Stimulated activated naive CD8-positive, alpha-beta T cell treated with anti-CD3 and anti-CD28 coated beads, Interleukin-15, Interleukin-2, amounts not matched to agents 100 ng/mL and 50 ng/mL, for 24 hours (primary cell): ENCODE data around the gene TFE3.
A peak's percentile ranks its signal among the peaks of the same experiment; 100 is the strongest.

ENCODE experiments used
- H3K27ac Mint-ChIP-seq: one replicate; pipeline ENCODE4 v1.8.0; 2021; ENCODE audit warnings: mild to moderate bottlenecking, mixed read lengths
- H3K27me3 Mint-ChIP-seq: one replicate; pipeline ENCODE4 v1.8.0; 2021; ENCODE audit warnings: mixed read lengths
- H3K36me3 Mint-ChIP-seq: one replicate; pipeline ENCODE4 v1.8.0; 2021; ENCODE audit warnings: low read depth, mixed read lengths
- H3K4me1 Mint-ChIP-seq: one replicate; pipeline ENCODE4 v1.8.0; 2021; ENCODE audit warnings: low read depth, mixed read lengths
- H3K4me3 Mint-ChIP-seq: one replicate; pipeline ENCODE4 v1.8.0; 2021; ENCODE audit warnings: mild to moderate bottlenecking, mixed read lengths
- H3K9me3 Mint-ChIP-seq: one replicate; pipeline ENCODE4 v1.8.0; 2021; ENCODE audit warnings: mixed read lengths

TFE3 gene

GRCh38 chrX:49043220-49043986, at the start of gene TFE3:
TFE3 (minus strand) TSS chrX:49043357; CDS start chrX:49043226, 131 bp downstream.
- H3K27ac Mint-ChIP-seq, result peak within 1 kb of the TSS; percentile 92
- peaks cover 5% of the 10 kb centered on the region for H3K36me3 Mint-ChIP-seq
- no peaks in the 10 kb centered on the region for H3K27me3 Mint-ChIP-seq
- H3K4me3 Mint-ChIP-seq, result peak within 1 kb of the TSS; percentile 94
- no peaks in the 10 kb centered on the region for H3K9me3 Mint-ChIP-seq
- H3K4me1 Mint-ChIP-seq, result peaks cover 38% of the 10 kb centered on the region

- no peaks in the 10 kb centered on the region for H3K27me3 Mint-ChIP-seq
- H3K4me1 Mint-ChIP-seq, result no peaks in the 10 kb centered on the region
- H3K4me3 Mint-ChIP-seq, result no peak overlapping the region
- H3K9me3 Mint-ChIP-seq, result no peaks in the 10 kb centered on the region
- H3K27ac Mint-ChIP-seq, result no peak overlapping the region
- no peaks in the 10 kb centered on the region for H3K36me3 Mint-ChIP-seq
These were observed 46.4 kb upstream of the TFE3 start for GRCh38 chrX:49089553-49089952.

- H3K36me3 Mint-ChIP-seq, result no peaks in the 10 kb centered on the region
- H3K27ac Mint-ChIP-seq, result peak overlapping the region; percentile 36
- peaks cover 19% of the 10 kb centered on the region for H3K4me1 Mint-ChIP-seq
- H3K27me3 Mint-ChIP-seq, result no peaks in the 10 kb centered on the region
- H3K4me3 Mint-ChIP-seq, result no peak overlapping the region
- no peaks in the 10 kb centered on the region for H3K9me3 Mint-ChIP-seq
These were observed 39.2 kb upstream of the TFE3 start for GRCh38 chrX:49082271-49082871.

- Mint-ChIP-seq H3K36me3 (no peaks in the 10 kb centered on the region), H3K27ac (peak within 1 kb of the TSS; percentile 91), H3K4me1 (peaks cover 19% of the 10 kb centered on the region), H3K27me3 (no peaks in the 10 kb centered on the region), H3K9me3 (no peaks in the 10 kb centered on the region), H3K4me3 (peak within 1 kb of the TSS; percentile 93)
These were observed 36.6 kb upstream of the TFE3 start, which contains the start of gene WDR45 for GRCh38 chrX:49079489-49080428. WDR45 (minus strand) TSS chrX:49079887; CDS start chrX:49078095, 1,792 bp downstream.

GRCh38 chrX:49077941-49078340, 34.8 kb upstream of the TFE3 start:
- Mint-ChIP-seq H3K36me3 (peaks cover 3% of the 10 kb centered on the region), H3K9me3 (no peaks in the 10 kb centered on the region), H3K27ac (no peak overlapping the region), H3K4me3 (no peak overlapping the region), H3K4me1 (peaks cover 24% of the 10 kb centered on the region), H3K27me3 (no peaks in the 10 kb centered on the region)

- Mint-ChIP-seq H3K27ac (no peak overlapping the region), H3K4me1 (peaks cover 23% of the 10 kb centered on the region), H3K9me3 (no peaks in the 10 kb centered on the region), H3K27me3 (no peaks in the 10 kb centered on the region), H3K36me3 (peaks cover 3% of the 10 kb centered on the region), H3K4me3 (no peak overlapping the region)
These were observed 32.2 kb upstream of the TFE3 start for GRCh38 chrX:49075347-49075746.

- H3K4me1 Mint-ChIP-seq, result peaks cover 16% of the 10 kb centered on the region
These were observed 30.7 kb upstream of the TFE3 start, which contains the start of gene PRAF2 for GRCh38 chrX:49073601-49074575. PRAF2 (minus strand) TSS chrX:49074002; CDS start chrX:49073987, 15 bp downstream.

GRCh38 chrX:49072712-49073095, 29.5 kb upstream of the TFE3 start:
- Mint-ChIP-seq H3K9me3 (no peaks in the 10 kb centered on the region), H3K27ac (peak overlapping the region; percentile 28), H3K36me3 (peaks cover 3% of the 10 kb centered on the region), H3K4me1 (peaks cover 12% of the 10 kb centered on the region), H3K27me3 (no peaks in the 10 kb centered on the region), H3K4me3 (peak overlapping the region; percentile 80)

More at GRCh38 chrX:49073601-49074575, 30.7 kb upstream of the TFE3 start, which contains the start of gene PRAF2:
- Mint-ChIP-seq H3K27me3 (no peaks in the 10 kb centered on the region), H3K27ac (peak within 1 kb of the TSS; percentile 28), H3K9me3 (no peaks in the 10 kb centered on the region), H3K36me3 (peaks cover 3% of the 10 kb centered on the region), H3K4me3 (peak within 1 kb of the TSS; percentile 80)

GRCh38 chrX:49071877-49072711, 28.9 kb upstream of the TFE3 start:
- peak overlapping the region; percentile 23 for H3K4me3 Mint-ChIP-seq
- H3K27ac Mint-ChIP-seq, result no peak overlapping the region
- H3K9me3 Mint-ChIP-seq, result no peaks in the 10 kb centered on the region
- peaks cover 3% of the 10 kb centered on the region for H3K36me3 Mint-ChIP-seq
- H3K4me1 Mint-ChIP-seq, result peaks cover 12% of the 10 kb centered on the region
- no peaks in the 10 kb centered on the region for H3K27me3 Mint-ChIP-seq

- peaks cover 12% of the 10 kb centered on the region for H3K4me1 Mint-ChIP-seq
- no peak overlapping the region for H3K4me3 Mint-ChIP-seq
- H3K27me3 Mint-ChIP-seq, result no peaks in the 10 kb centered on the region
- no peaks in the 10 kb centered on the region for H3K9me3 Mint-ChIP-seq
- H3K36me3 Mint-ChIP-seq, result peaks cover 3% of the 10 kb centered on the region
- no peak overlapping the region for H3K27ac Mint-ChIP-seq
These were observed 27.8 kb upstream of the TFE3 start for GRCh38 chrX:49070988-49071387.

- Mint-ChIP-seq H3K4me1 (peaks cover 9% of the 10 kb centered on the region), H3K9me3 (no peaks in the 10 kb centered on the region), H3K27me3 (no peaks in the 10 kb centered on the region), H3K36me3 (peaks cover under 1% of the 10 kb centered on the region), H3K27ac (no peak overlapping the region), H3K4me3 (no peak overlapping the region)
These were observed 25.9 kb upstream of the TFE3 start for GRCh38 chrX:49069038-49069437.

- no peaks in the 10 kb centered on the region for H3K36me3 Mint-ChIP-seq
- no peaks in the 10 kb centered on the region for H3K9me3 Mint-ChIP-seq
- H3K27ac Mint-ChIP-seq, result no peak overlapping the region
- no peaks in the 10 kb centered on the region for H3K4me1 Mint-ChIP-seq
- H3K27me3 Mint-ChIP-seq, result no peaks in the 10 kb centered on the region
- no peak overlapping the region for H3K4me3 Mint-ChIP-seq
These were observed 24.3 kb upstream of the TFE3 start for GRCh38 chrX:49067285-49068120.
